ENCODE results near the gene FRMPD4. TPM values are rescaled to one million over a fixed set of nuclear protein-coding genes. Genes with fewer than 3 reads are reported as not detected.

Gene FRMPD4
- total and polyA plus RNA-seq, 10 of the 15 experiments (the other 5 are each of a cell fraction or from before 2014, with no cell fraction given) = not detected

DNA sequence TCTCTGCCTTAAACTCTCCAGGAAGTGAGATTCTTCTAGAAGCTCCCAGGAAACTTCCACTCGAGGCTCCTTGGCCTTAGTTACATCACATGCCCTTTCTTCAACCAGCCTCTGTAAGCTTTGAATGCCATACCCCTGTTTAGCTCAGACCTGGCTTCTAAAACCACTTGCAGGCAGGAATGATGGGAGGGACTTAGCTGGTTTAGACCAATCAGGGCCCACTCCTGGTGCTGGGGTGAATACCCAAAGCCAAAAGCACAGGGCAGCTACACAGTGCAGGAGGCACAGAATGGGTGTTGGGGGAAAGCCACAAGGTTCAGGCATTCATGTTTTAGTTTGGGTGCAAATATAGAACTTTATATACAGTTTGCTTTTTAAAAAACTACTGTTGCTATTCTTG, 296.2 kb downstream of the FRMPD4 start:
- Histone ChIP-seq H3K36me3 (ENCODE audit: control insufficient read depth in 2 of 2, insufficient read depth in 2 of 2, low read length in 1 of 2) (no peaks in the 10 kb centered on the region), H4K20me1 (ENCODE audit: control insufficient read depth, insufficient read depth) (no peaks in the 10 kb centered on the region), H3K9ac (ENCODE audit: control insufficient read depth, insufficient read depth, low read length) (no peak overlapping the region), H2AFZ (ENCODE audit: control insufficient read depth, low read depth, low read length) (no peak overlapping the region), H3K4me2 (ENCODE audit: control insufficient read depth, insufficient read depth) (no peak overlapping the region), H3K27ac (ENCODE audit: control insufficient read depth, insufficient read depth) (no peak overlapping the region), H3K9me3 (replicated peaks; ENCODE audit: control insufficient read depth, insufficient read depth, low read length) (no peaks in the 10 kb centered on the region), H3K4me1 (ENCODE audit: control insufficient read depth, insufficient read depth, low read length) (no peaks in the 10 kb centered on the region), H3K4me3 (no peak overlapping the region), H3K27me3 (replicated peaks in 1 of 2; ENCODE audit: control insufficient read depth in 2 of 2, insufficient read depth in 2 of 2, low read length in 1 of 2) (peaks cover 0 to 3% of the 10 kb centered on the region in 2 experiments; a peak in 2 of 4 replicates), H3K79me2 (ENCODE audit: control insufficient read depth, insufficient read depth, low read length) (no peaks in the 10 kb centered on the region)
- CTCF ChIA-PET = interaction anchor here (0.6 kb wide), 1 partner anchor 963 kb away, joined by 3 read pairs; no protein-coding TSS in a partner anchor
- intact Hi-C loops (cut with micrococcal nuclease; ENCODE audit: unreplicated experiment) (no loop called here), in situ Hi-C loops (cut with MboI) (no loop called here)
- ATAC-seq (no peak), FAIRE-seq (no peak), DNase-seq (ENCODE audit: low read depth, low spot score) (no peak)
- no peak for TF ChIP-seq SUPT20H (IDR thresholded peaks at IDR 0.05; ENCODE audit: borderline replicate concordance, control insufficient read depth, low read depth, low read length)
- no TSS peak for BruUV-seq (replicated peaks)
- SMC1A ChIA-PET (ENCODE audit: uncharacterized antibody, unreplicated experiment) = interaction anchor here (0.5 kb wide), 1 partner anchor 103 kb away, joined by 3 read pairs; no protein-coding TSS in a partner anchor
- 0% methylated on average over 1 of the region's 1 CpG for whole genome bisulfite sequencing (ENCODE audit: insufficient coverage, insufficient replicate concordance, low lambda C conversion rate, missing lambda C conversion rate)
- RAD21 ChIA-PET (ENCODE audit: unreplicated experiment) = no interaction called here
- POLR2A ChIA-PET = no interaction called here

- ChIA-PET CTCF (no interaction called here), RAD21 (ENCODE audit: unreplicated experiment) (no interaction called here), POLR2A (no interaction called here), SMC1A (ENCODE audit: uncharacterized antibody, unreplicated experiment) (no interaction called here)
- Histone ChIP-seq H3K4me3 (no peak overlapping the region), H3K27me3 (replicated peaks in 1 of 2; ENCODE audit: control insufficient read depth in 2 of 2, insufficient read depth in 2 of 2, low read length in 1 of 2) (peaks cover 1 to 7% of the 10 kb centered on the region in 2 experiments; a peak in 3 of 4 replicates), H3K79me2 (ENCODE audit: control insufficient read depth, insufficient read depth, low read length) (no peaks in the 10 kb centered on the region), H3K27ac (ENCODE audit: control insufficient read depth, insufficient read depth) (no peak overlapping the region), H2AFZ (ENCODE audit: control insufficient read depth, low read depth, low read length) (no peak overlapping the region), H3K9me3 (replicated peaks; ENCODE audit: control insufficient read depth, insufficient read depth, low read length) (no peaks in the 10 kb centered on the region; the same call in 2 of the 3 replicates), H3K4me2 (ENCODE audit: control insufficient read depth, insufficient read depth) (no peak overlapping the region), H4K20me1 (ENCODE audit: control insufficient read depth, insufficient read depth) (no peaks in the 10 kb centered on the region), H3K9ac (ENCODE audit: control insufficient read depth, insufficient read depth, low read length) (no peak overlapping the region), H3K4me1 (ENCODE audit: control insufficient read depth, insufficient read depth, low read length) (0 out of 2 replicates have a peak, but pooled peaks cover 3% of the 10 kb centered on the region), H3K36me3 (ENCODE audit: control insufficient read depth in 2 of 2, insufficient read depth in 2 of 2, low read length in 1 of 2) (no peaks in the 10 kb centered on the region)
- no peak for ATAC-seq
- FAIRE-seq = no peak
- in situ Hi-C loops (cut with MboI) (no loop called here), intact Hi-C loops (cut with micrococcal nuclease; ENCODE audit: unreplicated experiment) (no loop called here)
- 38% methylated on average over 7 of the region's 7 CpGs for WGBS (ENCODE audit: insufficient coverage, insufficient replicate concordance, low lambda C conversion rate, missing lambda C conversion rate)
- DNase-seq (ENCODE audit: low read depth, low spot score) = no peak
- no TSS peak for BruUV-seq (replicated peaks)
- TF ChIP-seq NFYB (IDR thresholded peaks at IDR 0.05; ENCODE audit: insufficient read depth, low read depth, low read length) = no peak
- TF ChIP-seq ZNF622 (IDR thresholded peaks at IDR 0.05) = no peak
- TF ChIP-seq POLR2AphosphoS5 (IDR thresholded peaks at IDR 0.05; ENCODE audit: low read length) = no peak
- no peak for TF ChIP-seq ZNF274 (IDR thresholded peaks at IDR 0.05; ENCODE audit: insufficient read depth, insufficient read length)
- TF ChIP-seq IRF3 (IDR thresholded peaks at IDR 0.05) = no peak
- no peak for TF ChIP-seq YY1 (IDR thresholded peaks at IDR 0.05; ENCODE audit: low read depth, low read length)
- TF ChIP-seq PKNOX1 (IDR thresholded peaks at IDR 0.05) = no peak
- TF ChIP-seq E2F4 (IDR thresholded peaks at IDR 0.05; ENCODE audit: low read depth, low read length) = no peak
- TF ChIP-seq NRF1 (conservative IDR thresholded peaks at IDR 0.05; ENCODE audit: low read depth, low read length) = no peak
- no peak for TF ChIP-seq E4F1 (IDR thresholded peaks at IDR 0.05; ENCODE audit: borderline replicate concordance, partially characterized antibody)
Observed at GRCh38 chrX:12439416-12439815, 301.1 kb downstream of the FRMPD4 start.

All from GM12878 (cell line).